ENCODE measurements around the gene CFHR1. TPM values are rescaled to one million over a fixed set of nuclear protein-coding genes. Genes with fewer than 3 reads are reported as not detected.

CFHR1 gene
- total RNA-seq, 1 experiment from 2014 or later: 0.81 TPM

- H2AFZ ChIP-seq: no peak overlapping the region
- no peaks in the 10 kb centered on the region for H3K27me3 ChIP-seq (ENCODE audit: insufficient read depth, low read depth)
- no peak overlapping the region for H3K27ac ChIP-seq
- H4K20me1 ChIP-seq (ENCODE audit: insufficient read depth): no peaks in the 10 kb centered on the region
- H3K4me2 ChIP-seq: no peak overlapping the region
- intact Hi-C loops (cut with micrococcal nuclease; ENCODE audit: unreplicated experiment): loop anchor here (10.0 kb wide), 1 partner anchor 63 kb away; no protein-coding TSS in a partner anchor
- no peak overlapping the region for H3K4me3 ChIP-seq
- H3K36me3 ChIP-seq (ENCODE audit: low read depth): no peaks in the 10 kb centered on the region
- ChIA-PET POLR2A (ENCODE audit: unreplicated experiment) (no interaction called here), CTCF (no interaction called here)
- H3K4me1 ChIP-seq (replicated peaks; ENCODE audit: insufficient read depth): no peaks in the 10 kb centered on the region
- no peaks in the 10 kb centered on the region for H3F3A ChIP-seq (ENCODE audit: insufficient read depth, low read depth)
- no TSS peak for BruUV-seq (replicated peaks)
- no peak for DNase-seq
- TF ChIP-seq CTCF (conservative IDR thresholded peaks at IDR 0.05) (no peak), EZH2 (IDR thresholded peaks at IDR 0.05; ENCODE audit: low read depth) (no peak)
- no peaks in the 10 kb centered on the region for H3K9me3 ChIP-seq (ENCODE audit: insufficient read depth, low read depth)
- no peaks in the 10 kb centered on the region; the same call in 1 of the 2 replicates for H3K9me2 ChIP-seq (ENCODE audit: insufficient read depth)
- no peaks in the 10 kb centered on the region for H3K79me2 ChIP-seq (ENCODE audit: low read depth)
Observed at GRCh38 chr1:196861429-196861828, 41.9 kb downstream of the CFHR1 start.

GRCh38 chr1:196866974-196867373 lies 47.4 kb downstream of the CFHR1 start:
- H3K9me3 ChIP-seq (ENCODE audit: insufficient read depth, low read depth): no peaks in the 10 kb centered on the region
- H4K20me1 ChIP-seq (ENCODE audit: insufficient read depth): no peaks in the 10 kb centered on the region
- POLR2A ChIA-PET (ENCODE audit: unreplicated experiment): no interaction called here
- CTCF ChIA-PET: no interaction called here
- no peak overlapping the region for H3K27ac ChIP-seq
- H3K36me3 ChIP-seq (ENCODE audit: low read depth): no peaks in the 10 kb centered on the region
- DNase-seq: no peak
- no peaks in the 10 kb centered on the region for H3K4me1 ChIP-seq (replicated peaks; ENCODE audit: insufficient read depth)
- H3K4me2 ChIP-seq: no peak overlapping the region
- H3K9me2 ChIP-seq (ENCODE audit: insufficient read depth): no peaks in the 10 kb centered on the region; the same call in 1 of the 2 replicates
- H3K27me3 ChIP-seq (ENCODE audit: insufficient read depth, low read depth): no peaks in the 10 kb centered on the region
- intact Hi-C loops (cut with micrococcal nuclease; ENCODE audit: unreplicated experiment): loop anchor here (10.0 kb wide), 1 partner anchor 58 kb away; no protein-coding TSS in a partner anchor
- no peak for TF ChIP-seq EZH2 (IDR thresholded peaks at IDR 0.05; ENCODE audit: low read depth)
- TF ChIP-seq CTCF (conservative IDR thresholded peaks at IDR 0.05): no peak
- BruUV-seq (replicated peaks): no TSS peak
- H2AFZ ChIP-seq: no peak overlapping the region
- no peaks in the 10 kb centered on the region for H3F3A ChIP-seq (ENCODE audit: insufficient read depth, low read depth)
- no peaks in the 10 kb centered on the region for H3K79me2 ChIP-seq (ENCODE audit: low read depth)
- H3K4me3 ChIP-seq: no peak overlapping the region

GRCh38 chr1:196873385-196873784 lies 53.9 kb downstream of the CFHR1 start:
- no peaks in the 10 kb centered on the region for H3K9me3 ChIP-seq (ENCODE audit: insufficient read depth, low read depth)
- H3K4me3 ChIP-seq: no peak overlapping the region
- H4K20me1 ChIP-seq (ENCODE audit: insufficient read depth): no peaks in the 10 kb centered on the region
- no peaks in the 10 kb centered on the region for H3K79me2 ChIP-seq (ENCODE audit: low read depth)
- no peaks in the 10 kb centered on the region for H3K4me1 ChIP-seq (replicated peaks; ENCODE audit: insufficient read depth)
- ChIA-PET CTCF (no interaction called here), POLR2A (ENCODE audit: unreplicated experiment) (no interaction called here)
- H3K36me3 ChIP-seq (ENCODE audit: low read depth): no peaks in the 10 kb centered on the region
- no peak for TF ChIP-seq CTCF (conservative IDR thresholded peaks at IDR 0.05)
- TF ChIP-seq EZH2 (IDR thresholded peaks at IDR 0.05; ENCODE audit: low read depth): no peak
- BruUV-seq (replicated peaks): no TSS peak
- H3K27me3 ChIP-seq (ENCODE audit: insufficient read depth, low read depth): no peaks in the 10 kb centered on the region
- H3K27ac ChIP-seq: no peak overlapping the region
- no peak overlapping the region for H3K4me2 ChIP-seq
- H3F3A ChIP-seq (ENCODE audit: insufficient read depth, low read depth): no peaks in the 10 kb centered on the region
- H3K9me2 ChIP-seq (ENCODE audit: insufficient read depth): no peaks in the 10 kb centered on the region
- no peak overlapping the region for H2AFZ ChIP-seq
- intact Hi-C loops (cut with micrococcal nuclease; ENCODE audit: unreplicated experiment): no loop called here
- DNase-seq: no peak
